GM23338 (cell line): ENCODE results near the gene TNS1. TPM values are rescaled to one million over a fixed set of nuclear protein-coding genes. Genes with fewer than 3 reads are reported as not detected.
A peak's percentile ranks its signal among the peaks of the same experiment; 100 is the strongest.

Experiments used
- ATAC-seq: fragments of 200-7000 bp; cut with Tn5 transposase; 3 replicates; pipeline ENCODE4 v1.9.1; 2020
- DNase-seq: peaks from one replicate; pipeline ENCODE4 v3.0.0-alpha.2; 2015; ENCODE audit warnings: low spot score
- H2AFZ ChIP-seq: fragments of 200-600 bp; sonication (generic); 2 replicates; pipeline ENCODE4 v1.8.0; 2016; ENCODE audit warnings: antibody characterized with exemption, mild to moderate bottlenecking, moderate library complexity
- H3F3A ChIP-seq: fragments of 200-600 bp; sonication (generic); replicated peaks from 2 replicates; pipeline ENCODE4 v1.8.0; 2017; ENCODE audit warnings: antibody characterized with exemption, mixed run types, low read depth
- H3K27ac ChIP-seq: fragments of 200-600 bp; sonication (generic); 2 replicates; pipeline ENCODE4 v1.6.1; 2016; ENCODE audit warnings: low read depth
- H3K27me3 ChIP-seq: fragments of 200-600 bp; sonication (generic); 2 replicates; pipeline ENCODE4 v1.8.0; 2016; ENCODE audit warnings: mild to moderate bottlenecking, mixed run types, moderate library complexity; ENCODE audit not compliant: insufficient read depth
- H3K36me3 ChIP-seq: fragments of 200-600 bp; sonication (generic); 2 replicates; pipeline ENCODE4 v1.8.0; 2016; ENCODE audit warnings: mild to moderate bottlenecking; ENCODE audit not compliant: insufficient read depth
- H3K4me1 ChIP-seq: fragments of 200-600 bp; sonication (generic); 2 replicates; pipeline ENCODE4 v1.8.0; 2016; ENCODE audit warnings: mild to moderate bottlenecking, moderate library complexity; ENCODE audit not compliant: insufficient read depth
- H3K4me2 ChIP-seq: fragments of 200-600 bp; sonication (generic); 2 replicates; pipeline ENCODE4 v1.7.1; 2017; ENCODE audit warnings: mixed run types
- H3K4me3 ChIP-seq: fragments of 200-600 bp; sonication (generic); 2 replicates; pipeline ENCODE4 v1.6.1; 2016; ENCODE audit warnings: mixed run types
- H3K79me2 ChIP-seq: fragments of 200-600 bp; sonication (generic); replicated peaks from 2 replicates; pipeline ENCODE4 v1.8.0; 2017; ENCODE audit warnings: mild to moderate bottlenecking; ENCODE audit not compliant: insufficient read depth
- H3K9me2 ChIP-seq: fragments of 200-600 bp; sonication (generic); 2 replicates; pipeline ENCODE4 v1.8.0; 2017; ENCODE audit not compliant: insufficient read depth
- H4K20me1 ChIP-seq: fragments of 200-600 bp; sonication (generic); replicated peaks from 2 replicates; pipeline ENCODE4 v1.8.0; 2017; ENCODE audit warnings: mild to moderate bottlenecking; ENCODE audit not compliant: insufficient read depth
- H3K27ac Mint-ChIP-seq: 2 replicates; pipeline ENCODE4 v1.8.0; 2020; ENCODE audit warnings: inconsistent platforms, mild to moderate bottlenecking, moderate library complexity, mixed read lengths
- H3K27me3 Mint-ChIP-seq: 3 replicates; pipeline ENCODE4 v1.8.0; 2022; ENCODE audit warnings: low read depth, mild to moderate bottlenecking, moderate library complexity, mixed read lengths, inconsistent platforms; ENCODE audit not compliant: insufficient read depth, poor library complexity
- H3K36me3 Mint-ChIP-seq: 3 replicates; pipeline ENCODE4 v1.8.0; 2021; ENCODE audit warnings: low read depth, mild to moderate bottlenecking, inconsistent platforms, moderate library complexity, mixed read lengths
- H3K4me1 Mint-ChIP-seq: 3 replicates; pipeline ENCODE4 v1.8.0; 2020; ENCODE audit warnings: mild to moderate bottlenecking, inconsistent platforms, mixed read lengths
- H3K4me3 Mint-ChIP-seq: 3 replicates; pipeline ENCODE4 v1.8.0; 2021; ENCODE audit warnings: moderate library complexity, mild to moderate bottlenecking, inconsistent platforms, mixed read lengths
- H3K9me3 Mint-ChIP-seq: 3 replicates; pipeline ENCODE4 v1.8.0; 2020; ENCODE audit warnings: moderate library complexity, mild to moderate bottlenecking, inconsistent platforms, mixed read lengths
- CREB1 ChIP-seq: fragments of 250-450 bp; sonication (Bioruptor Pico); IDR thresholded peaks from 2 replicates; pipeline ENCODE4 v1.5.0; 2020; ENCODE audit warnings: low read depth, mild to moderate bottlenecking, moderate library complexity
- CTCF ChIP-seq, 2 experiments: fragments of 200-600 bp in 1 of 2; sonication (generic) in 1 of 2; conservative IDR thresholded peaks; 2 replicates each; pipeline versions ENCODE4 v1.5.1 to v1.6.1; 2016 to 2017; ENCODE audit warnings: antibody characterized with exemption in 2 of 2, low read depth in 2 of 2, mild to moderate bottlenecking in 2 of 2, moderate library complexity in 1 of 2
- EZH2 ChIP-seq: fragments of 200-600 bp; sonication (generic); IDR thresholded peaks from one replicate; pipeline ENCODE4 v1.8.0; 2017; ENCODE audit warnings: antibody characterized with exemption, mild to moderate bottlenecking, low read depth; ENCODE audit not compliant: unreplicated experiment
- EZH2phosphoT487 ChIP-seq: fragments of 200-600 bp; sonication (generic); IDR thresholded peaks from one replicate; pipeline ENCODE4 v1.8.1; 2018; ENCODE audit warnings: antibody characterized with exemption; ENCODE audit not compliant: unreplicated experiment
- POLR2AphosphoS5 ChIP-seq: IDR thresholded peaks from 2 replicates; pipeline ENCODE4 v1.6.1; 2016; ENCODE audit warnings: antibody characterized with exemption, low read depth
- REST ChIP-seq: IDR thresholded peaks from one replicate; pipeline ENCODE4 v1.6.1; 2018; ENCODE audit warnings: antibody characterized with exemption; ENCODE audit not compliant: unreplicated experiment
- ZNF114 ChIP-seq: fragments of 250-450 bp; sonication (Bioruptor Pico); IDR thresholded peaks from 2 replicates; pipeline ENCODE4 v1.5.0; 2020; ENCODE audit warnings: mild to moderate bottlenecking, moderate library complexity
- ZNF331 ChIP-seq: fragments of 250-450 bp; sonication (Bioruptor Pico); IDR thresholded peaks from 2 replicates; pipeline ENCODE4 v1.5.0; 2020; ENCODE audit warnings: low read depth, mild to moderate bottlenecking, moderate library complexity
- polyA plus RNA-seq: library from polyadenylated mRNA; unstranded; fragments of >200 nt; fragmentation: Nextera tagmentation; extraction: Ambion mirVana; gene quantifications from 2 replicates; pipeline ENCODE4 v1.2.1, GENCODE V29; 2016
- total RNA-seq: library from RNA; depleted of rRNA; stranded (reverse); fragments of >200 nt; shearing (Covaris generic); gene quantifications from 2 replicates; pipeline ENCODE4 v1.2.3, GENCODE V29; 2014

The TNS1 gene
- total and polyA plus RNA-seq, 2 experiments from 2014 or later, result 2.0 to 7.4 TPM

DNA sequence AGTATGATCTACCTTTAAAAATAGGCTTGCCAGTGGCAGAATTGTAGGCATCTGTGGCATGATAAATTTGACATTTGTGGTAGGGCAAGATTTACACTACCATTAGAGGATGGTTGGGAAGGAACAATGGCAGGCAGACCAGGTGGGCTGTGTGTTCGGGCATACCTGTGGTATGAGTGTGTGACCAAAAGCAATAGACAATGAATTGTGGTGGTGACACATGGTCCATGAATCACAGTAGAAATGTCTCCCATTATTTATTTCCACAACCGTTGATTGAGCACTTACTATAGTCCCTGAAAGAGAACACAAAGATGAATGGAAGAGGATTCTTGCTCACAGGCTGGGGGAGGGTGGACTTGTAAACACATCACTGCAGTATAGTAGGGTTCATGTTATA is 36.4 kb upstream of the TNS1 start (continued):
- TF ChIP-seq REST, result no peak
- TF ChIP-seq POLR2AphosphoS5, result no peak
- TF ChIP-seq ZNF114 (CRISPR knock-in tag), result no peak
- TF ChIP-seq EZH2phosphoT487, result no peak
- TF ChIP-seq CREB1 (CRISPR knock-in tag), result no peak
- no peak for TF ChIP-seq EZH2
- no peak for TF ChIP-seq ZNF331 (CRISPR knock-in tag)

GRCh38 chr2:218036371-218036770 is 33.6 kb upstream of the TNS1 start:
- Histone ChIP-seq H3K4me3 (no peak overlapping the region), H3K27me3 (peaks cover 27% of the 10 kb centered on the region), H3K36me3 (no peaks in the 10 kb centered on the region), H3K27ac (no peak overlapping the region), H3F3A (no peaks in the 10 kb centered on the region), H3K9me2 (0 out of 2 replicates have a peak, but pooled peaks cover 6% of the 10 kb centered on the region), H4K20me1 (no peaks in the 10 kb centered on the region), H2AFZ (no peak overlapping the region), H3K79me2 (no peaks in the 10 kb centered on the region), H3K4me2 (no peak overlapping the region), H3K4me1 (peaks cover 3% of the 10 kb centered on the region; the same call in 1 of the 2 replicates)
- Mint-ChIP-seq H3K9me3 (no peaks in the 10 kb centered on the region), H3K4me1 (peaks cover 25% of the 10 kb centered on the region; the same call in 2 of the 3 replicates), H3K4me3 (no peak overlapping the region), H3K36me3 (no peaks in the 10 kb centered on the region), H3K27me3 (peaks cover 22% of the 10 kb centered on the region), H3K27ac (no peak overlapping the region)
- peak; percentile 33 for DNase-seq
- no peak for ATAC-seq
- TF ChIP-seq ZNF331 (CRISPR knock-in tag) (no peak), EZH2phosphoT487 (no peak), CTCF (conservative IDR thresholded peaks at IDR 0.05; ENCODE audit: low read depth in 2 of 2) (peak; percentile 25 to 46; a peak in 3 of 4 replicates)
